ENCODE results near the gene COX7A2.
A peak's percentile ranks its signal among the peaks of the same experiment; 100 is the strongest.

The COX7A2 gene

DNA sequence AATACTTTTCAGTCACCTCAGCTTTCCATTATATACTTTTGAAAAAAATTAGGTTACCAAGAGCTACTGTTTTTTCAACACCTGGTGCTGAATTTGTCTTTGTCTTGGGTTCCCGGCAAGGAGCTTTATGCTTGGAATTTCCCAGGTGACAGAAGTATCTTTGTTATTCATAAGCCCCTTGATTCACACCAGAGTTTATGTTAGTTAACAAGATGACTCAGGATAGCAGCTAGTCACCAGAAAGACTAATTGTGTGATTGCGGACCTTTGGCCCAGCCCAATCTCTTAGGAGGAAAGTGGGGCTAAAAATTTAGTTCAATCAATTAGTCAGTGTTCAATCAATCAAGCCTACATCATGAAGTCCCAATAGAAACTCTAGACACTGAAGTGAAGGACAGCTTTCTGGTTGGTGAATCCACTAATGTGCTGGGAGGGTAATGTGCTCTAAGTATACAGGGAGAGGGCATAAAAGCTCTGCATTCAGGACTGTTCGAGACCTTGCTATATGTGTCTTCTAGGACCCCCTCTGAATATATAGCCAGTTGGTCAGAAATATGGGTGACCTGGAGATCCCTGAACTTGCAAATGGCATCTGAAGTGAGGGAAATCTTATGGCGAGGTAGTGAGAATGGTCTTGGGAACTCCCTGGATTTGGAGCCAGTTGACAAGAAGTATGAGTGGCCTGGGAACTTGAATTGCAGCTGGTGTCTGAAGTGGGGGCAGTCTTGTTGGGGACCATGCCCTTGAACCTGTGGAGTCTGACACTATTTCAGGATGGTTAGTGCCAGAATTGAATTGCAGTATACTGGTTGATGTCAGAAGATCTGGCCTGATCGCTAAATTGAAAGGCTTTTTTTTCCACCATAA, 24.8 kb upstream of the COX7A2 start:
- DNase-seq: no peak

DNA sequence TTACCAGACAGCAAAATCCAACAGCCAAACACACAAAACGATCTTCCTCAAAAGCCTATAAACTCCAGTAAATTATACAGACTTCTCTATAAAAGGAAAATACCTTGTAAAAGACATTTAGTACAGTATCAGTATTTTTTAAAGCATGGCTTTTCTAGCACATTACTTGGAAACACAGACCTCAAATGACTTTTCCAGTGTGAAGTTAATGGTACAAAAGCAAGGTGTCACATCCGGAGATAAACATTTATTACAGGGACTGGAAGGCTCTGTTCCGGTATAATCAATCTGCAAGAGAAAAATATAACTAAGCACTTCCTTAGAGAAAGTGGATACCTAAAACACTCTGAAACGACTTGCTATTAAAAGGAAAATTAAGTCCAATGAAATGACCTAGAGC, 23.9 kb upstream of the COX7A2 start:
- no peak for DNase-seq

- peak; percentile 50 for DNase-seq
Observed at GRCh38 chr6:75266716-75267291, 23.2 kb upstream of the COX7A2 start.

DNA sequence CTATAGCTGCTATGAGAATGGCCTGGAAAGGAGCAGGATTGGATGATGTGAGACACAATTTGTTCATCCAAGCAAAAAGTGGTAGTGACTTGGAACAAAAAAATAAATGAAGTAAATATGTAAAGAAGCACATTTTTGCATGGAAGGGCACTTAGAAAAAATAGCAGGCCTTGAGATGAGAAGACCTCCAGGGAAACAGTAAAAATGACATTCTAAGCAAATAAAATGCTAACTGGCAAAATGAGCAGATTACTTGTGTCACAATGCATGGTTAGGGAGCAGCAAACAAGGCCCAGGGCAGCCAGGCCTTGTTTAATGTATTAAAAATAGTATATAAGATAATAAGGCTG, 19.8 kb upstream of the COX7A2 start:
- no peak for DNase-seq

- no peak for DNase-seq
Observed at GRCh38 chr6:75262716-75263400, 19.3 kb upstream of the COX7A2 start.

GRCh38 chr6:75261299-75261698, 17.7 kb upstream of the COX7A2 start:
- no peak for DNase-seq

- no peak for DNase-seq
Observed at GRCh38 chr6:75257343-75258087, 13.9 kb upstream of the COX7A2 start.

- no peak for DNase-seq
Observed at GRCh38 chr6:75250552-75250951, 7.0 kb upstream of the COX7A2 start.

DNA sequence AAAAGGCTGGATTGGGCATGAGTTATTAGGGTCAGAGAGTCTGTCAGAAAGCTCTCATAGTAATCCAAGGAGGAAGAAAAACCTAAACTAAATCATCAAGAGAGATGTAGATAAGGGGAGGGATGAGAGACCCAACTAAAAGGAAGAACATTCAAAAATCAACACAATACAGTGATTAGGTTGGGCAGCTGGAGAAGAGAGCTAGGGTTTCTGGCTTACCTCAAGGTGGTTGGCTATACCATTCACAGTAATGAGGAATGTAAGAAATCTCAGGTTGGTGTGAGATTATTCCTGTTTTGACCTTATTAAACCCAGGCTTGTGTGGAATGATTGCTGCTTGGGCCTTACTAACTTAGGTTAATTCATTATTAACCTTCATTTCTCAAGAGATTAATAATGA, 6.2 kb upstream of the COX7A2 start:
- DNase-seq: no peak

GRCh38 chr6:75246386-75246785, 2.8 kb upstream of the COX7A2 start:
- no peak for DNase-seq

- DNase-seq: no peak
Observed at GRCh38 chr6:75244063-75244584, 523 bp upstream of the COX7A2 start.

DNA sequence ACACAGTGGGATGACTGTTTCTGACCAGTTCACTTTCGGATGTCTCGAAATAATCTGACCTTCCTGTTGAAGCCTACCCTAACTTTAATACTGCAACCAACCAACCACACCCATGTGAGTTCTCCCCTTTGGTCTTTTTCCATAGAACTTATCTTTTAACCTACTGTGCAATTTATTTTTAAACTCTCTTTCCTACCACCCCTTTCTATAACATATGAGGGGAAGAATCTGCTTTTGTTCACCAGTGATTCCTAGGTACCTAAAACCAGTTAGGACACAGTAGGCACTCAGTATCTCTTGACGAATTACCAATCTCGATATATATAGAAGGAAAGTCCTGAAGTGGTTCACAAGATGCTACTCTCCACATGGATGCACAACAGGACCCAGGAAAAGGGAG, 7.0 kb downstream of the COX7A2 start:
- DNase-seq: no peak

DNA sequence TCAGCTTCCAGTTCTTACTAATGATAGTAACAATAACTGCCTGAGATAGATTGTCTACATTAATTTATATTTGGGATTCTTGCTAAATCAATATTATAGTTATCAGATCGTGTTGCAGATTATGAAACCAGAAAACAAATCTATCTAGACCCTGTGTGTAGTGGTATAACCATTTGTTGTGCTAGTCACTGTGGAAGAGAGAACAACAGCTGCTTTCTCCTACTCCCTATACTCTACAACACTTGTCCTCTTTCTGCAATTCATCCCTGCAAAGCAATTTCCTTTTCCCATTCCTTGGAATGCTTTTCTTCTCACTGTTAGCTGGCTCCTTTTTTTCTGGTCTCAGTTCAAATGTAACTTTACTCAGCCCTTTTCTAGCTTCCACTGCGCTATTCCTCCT, 8.3 kb downstream of the COX7A2 start:
- DNase-seq: no peak

GRCh38 chr6:75234126-75234865, 9.3 kb downstream of the COX7A2 start:
- DNase-seq: no peak

GRCh38 chr6:75233092-75233615, 10.4 kb downstream of the COX7A2 start:
- DNase-seq: no peak

- DNase-seq: peak; percentile 33
Observed at GRCh38 chr6:75230484-75231325, 12.9 kb downstream of the COX7A2 start.

DNA sequence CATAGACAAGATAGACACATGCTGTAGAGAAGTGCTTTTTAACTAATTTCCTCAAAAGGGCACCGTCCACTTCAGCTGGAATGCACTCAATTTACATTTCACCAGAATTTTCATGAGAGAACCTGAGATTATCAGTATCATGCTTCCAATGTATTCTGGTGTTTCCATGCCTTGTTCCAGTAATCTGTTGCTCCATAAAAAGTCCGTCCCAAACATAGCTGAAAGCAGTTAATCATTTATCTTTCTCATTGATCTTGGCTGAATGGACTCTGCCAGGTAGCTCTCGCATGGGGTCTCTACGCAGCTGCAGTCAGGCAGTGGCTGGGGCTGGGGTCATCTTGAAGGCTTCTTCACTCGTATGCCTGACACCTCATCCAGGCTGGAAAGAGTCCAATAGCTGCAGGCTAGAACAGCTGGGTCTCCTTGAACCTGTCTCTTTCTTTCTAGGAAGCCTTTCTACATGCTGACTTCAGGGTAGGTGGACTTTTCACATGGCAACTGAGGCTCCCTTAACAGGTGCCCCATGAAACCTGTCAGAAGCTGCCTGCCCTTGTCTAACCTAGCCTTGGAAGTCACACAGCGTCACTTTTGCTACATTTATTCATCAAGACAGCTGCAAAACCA, 19.2 kb downstream of the COX7A2 start:
- DNase-seq: no peak

DNA sequence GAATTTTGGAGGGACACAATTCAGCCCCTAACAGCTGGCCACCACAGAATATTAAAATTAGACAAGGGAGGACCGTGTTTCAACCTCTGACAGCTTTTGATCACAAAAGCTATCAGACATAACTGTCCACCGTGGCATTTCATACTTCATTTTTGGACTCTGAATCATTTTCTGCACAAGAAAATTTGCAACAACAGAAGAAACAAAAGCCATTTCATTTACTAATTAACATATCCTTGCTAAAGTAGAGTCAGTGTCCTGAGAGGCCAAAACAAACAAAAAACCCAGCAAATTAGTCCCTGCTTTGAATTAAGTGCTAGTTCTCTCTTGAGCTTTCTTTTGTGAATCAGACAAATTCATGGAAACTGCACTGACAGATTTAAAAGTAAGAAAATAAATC, 20.2 kb downstream of the COX7A2 start:
- DNase-seq: no peak

- DNase-seq: no peak
Observed at GRCh38 chr6:75222261-75222660, 21.3 kb downstream of the COX7A2 start.

DNA sequence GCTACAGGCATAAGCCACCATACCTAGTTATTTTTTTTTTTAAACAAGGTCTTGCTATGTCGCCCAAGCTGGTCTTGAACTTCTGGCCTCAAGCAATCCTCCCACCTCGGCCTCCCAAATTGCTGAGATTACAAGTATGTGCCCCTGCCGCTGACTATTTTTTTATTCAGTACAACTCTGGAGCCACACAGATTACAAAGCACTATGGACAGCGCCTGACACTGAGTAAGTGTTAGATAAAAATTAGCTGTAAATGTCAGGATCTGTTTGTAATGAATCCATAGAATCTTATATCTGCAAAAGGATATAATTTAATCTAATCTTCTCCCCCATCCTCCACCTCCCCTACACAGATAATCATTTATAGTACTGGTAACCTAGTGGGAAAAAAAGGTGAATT, 22.5 kb downstream of the COX7A2 start:
- no peak for DNase-seq

- no peak for DNase-seq
Observed at GRCh38 chr6:75220357-75220756, 23.2 kb downstream of the COX7A2 start.

Data from amniotic stem cell (primary cell).